ENCODE measurements around the gene NAA50.

DNA sequence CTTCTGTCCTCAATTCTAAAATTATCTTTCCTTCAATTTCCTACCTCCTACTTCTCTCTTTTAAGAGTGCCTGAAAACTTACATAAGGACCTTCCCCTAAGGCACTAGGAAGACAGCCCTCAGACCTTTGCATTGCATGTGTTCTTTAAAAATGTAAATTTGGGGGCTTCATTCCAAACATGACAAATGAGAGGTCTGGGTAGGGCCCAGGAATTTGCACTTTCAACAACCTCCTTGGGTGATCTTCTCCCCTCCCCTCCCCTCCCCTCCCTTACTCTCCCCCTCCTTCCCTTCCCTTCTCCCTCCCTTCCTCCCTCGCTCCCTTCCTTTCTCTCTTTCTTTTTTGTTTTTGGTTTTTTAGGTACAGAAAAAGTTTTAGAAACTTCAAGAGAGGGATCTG, 68.3 kb downstream of the NAA50 start:
- TF ChIP-seq POLR2AphosphoS5 (IDR thresholded peaks at IDR 0.05; ENCODE audit: low read depth, low read length) (no peak), TCF7L2 (IDR thresholded peaks at IDR 0.05; ENCODE audit: low read depth, low read length) (no peak), SIN3A (IDR thresholded peaks at IDR 0.05; ENCODE audit: borderline replicate concordance, insufficient read depth, low read depth, low read length) (no peak)
- TF ChIP-seq, protein P1, sequence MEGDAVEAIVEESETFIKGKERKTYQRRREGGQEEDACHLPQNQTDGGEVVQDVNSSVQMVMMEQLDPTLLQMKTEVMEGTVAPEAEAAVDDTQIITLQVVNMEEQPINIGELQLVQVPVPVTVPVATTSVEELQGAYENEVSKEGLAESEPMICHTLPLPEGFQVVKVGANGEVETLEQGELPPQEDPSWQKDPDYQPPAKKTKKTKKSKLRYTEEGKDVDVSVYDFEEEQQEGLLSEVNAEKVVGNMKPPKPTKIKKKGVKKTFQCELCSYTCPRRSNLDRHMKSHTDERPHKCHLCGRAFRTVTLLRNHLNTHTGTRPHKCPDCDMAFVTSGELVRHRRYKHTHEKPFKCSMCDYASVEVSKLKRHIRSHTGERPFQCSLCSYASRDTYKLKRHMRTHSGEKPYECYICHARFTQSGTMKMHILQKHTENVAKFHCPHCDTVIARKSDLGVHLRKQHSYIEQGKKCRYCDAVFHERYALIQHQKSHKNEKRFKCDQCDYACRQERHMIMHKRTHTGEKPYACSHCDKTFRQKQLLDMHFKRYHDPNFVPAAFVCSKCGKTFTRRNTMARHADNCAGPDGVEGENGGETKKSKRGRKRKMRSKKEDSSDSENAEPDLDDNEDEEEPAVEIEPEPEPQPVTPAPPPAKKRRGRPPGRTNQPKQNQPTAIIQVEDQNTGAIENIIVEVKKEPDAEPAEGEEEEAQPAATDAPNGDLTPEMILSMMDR (IDR thresholded peaks at IDR 0.05) = no peak
- TF ChIP-seq, protein P2, sequence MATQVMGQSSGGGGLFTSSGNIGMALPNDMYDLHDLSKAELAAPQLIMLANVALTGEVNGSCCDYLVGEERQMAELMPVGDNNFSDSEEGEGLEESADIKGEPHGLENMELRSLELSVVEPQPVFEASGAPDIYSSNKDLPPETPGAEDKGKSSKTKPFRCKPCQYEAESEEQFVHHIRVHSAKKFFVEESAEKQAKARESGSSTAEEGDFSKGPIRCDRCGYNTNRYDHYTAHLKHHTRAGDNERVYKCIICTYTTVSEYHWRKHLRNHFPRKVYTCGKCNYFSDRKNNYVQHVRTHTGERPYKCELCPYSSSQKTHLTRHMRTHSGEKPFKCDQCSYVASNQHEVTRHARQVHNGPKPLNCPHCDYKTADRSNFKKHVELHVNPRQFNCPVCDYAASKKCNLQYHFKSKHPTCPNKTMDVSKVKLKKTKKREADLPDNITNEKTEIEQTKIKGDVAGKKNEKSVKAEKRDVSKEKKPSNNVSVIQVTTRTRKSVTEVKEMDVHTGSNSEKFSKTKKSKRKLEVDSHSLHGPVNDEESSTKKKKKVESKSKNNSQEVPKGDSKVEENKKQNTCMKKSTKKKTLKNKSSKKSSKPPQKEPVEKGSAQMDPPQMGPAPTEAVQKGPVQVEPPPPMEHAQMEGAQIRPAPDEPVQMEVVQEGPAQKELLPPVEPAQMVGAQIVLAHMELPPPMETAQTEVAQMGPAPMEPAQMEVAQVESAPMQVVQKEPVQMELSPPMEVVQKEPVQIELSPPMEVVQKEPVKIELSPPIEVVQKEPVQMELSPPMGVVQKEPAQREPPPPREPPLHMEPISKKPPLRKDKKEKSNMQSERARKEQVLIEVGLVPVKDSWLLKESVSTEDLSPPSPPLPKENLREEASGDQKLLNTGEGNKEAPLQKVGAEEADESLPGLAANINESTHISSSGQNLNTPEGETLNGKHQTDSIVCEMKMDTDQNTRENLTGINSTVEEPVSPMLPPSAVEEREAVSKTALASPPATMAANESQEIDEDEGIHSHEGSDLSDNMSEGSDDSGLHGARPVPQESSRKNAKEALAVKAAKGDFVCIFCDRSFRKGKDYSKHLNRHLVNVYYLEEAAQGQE (IDR thresholded peaks at IDR 0.05; ENCODE audit: insufficient read depth in 1 of 2, low read depth in 2 of 2, low read length in 1 of 2) = no peak

Data from Panc1 (cell line).